Fibroblast of skin of left biceps (primary cell): ENCODE results near the gene CYP3A7.
"Not testable (repeated sequence)": the region's sequence is repeated elsewhere in the genome, so short reads cannot be mapped to it uniquely, and the experiment has no call there.

ENCODE experiments used
- DNase-seq, 2 experiments: peaks; one replicate each; pipeline ENCODE4 v3.0.0-alpha.2; 2013; ENCODE audit warnings: low read depth in 2 of 2

CYP3A7 gene

DNA sequence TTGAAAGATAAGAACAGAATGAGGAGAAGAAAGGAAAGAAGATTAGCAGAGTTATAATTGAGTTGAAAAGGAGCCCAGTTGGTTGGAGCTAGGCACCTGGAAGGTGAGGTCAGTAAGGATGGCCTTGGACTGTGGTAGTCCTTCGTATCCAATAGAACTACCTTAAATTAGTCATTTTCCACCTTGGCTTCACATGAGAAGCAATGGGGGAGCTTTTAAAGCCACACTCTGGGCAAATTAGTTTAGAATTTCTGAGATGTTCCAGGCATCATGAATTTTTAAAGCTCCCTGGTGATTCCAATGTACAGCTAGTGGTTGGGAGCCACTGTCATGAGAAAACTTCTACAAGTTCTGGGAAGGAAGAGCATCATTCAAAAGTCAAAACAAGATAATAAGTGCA, 27.9 kb downstream of the CYP3A7 start:
- no peak for DNase-seq

DNA sequence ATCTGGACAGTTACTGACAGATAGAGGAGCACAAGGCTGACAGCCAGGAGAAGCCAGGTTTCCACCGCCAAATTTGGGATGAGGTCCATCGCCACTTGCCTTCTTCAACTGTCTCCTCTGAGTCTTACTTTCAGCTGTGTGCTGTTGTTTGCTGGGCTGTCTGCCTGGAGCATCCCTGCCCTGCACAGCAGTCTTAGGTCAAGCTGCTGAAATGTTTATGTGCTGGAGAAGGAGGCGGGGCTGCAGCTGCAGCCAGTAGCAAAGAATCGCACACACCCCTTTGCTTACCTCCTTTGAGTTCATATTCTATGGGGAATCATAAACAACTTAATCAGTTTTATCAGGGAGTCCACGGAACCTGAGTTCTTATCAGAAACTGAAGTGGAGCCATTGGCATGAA, 35.0 kb downstream of the CYP3A7 start:
- DNase-seq: no peak

DNA sequence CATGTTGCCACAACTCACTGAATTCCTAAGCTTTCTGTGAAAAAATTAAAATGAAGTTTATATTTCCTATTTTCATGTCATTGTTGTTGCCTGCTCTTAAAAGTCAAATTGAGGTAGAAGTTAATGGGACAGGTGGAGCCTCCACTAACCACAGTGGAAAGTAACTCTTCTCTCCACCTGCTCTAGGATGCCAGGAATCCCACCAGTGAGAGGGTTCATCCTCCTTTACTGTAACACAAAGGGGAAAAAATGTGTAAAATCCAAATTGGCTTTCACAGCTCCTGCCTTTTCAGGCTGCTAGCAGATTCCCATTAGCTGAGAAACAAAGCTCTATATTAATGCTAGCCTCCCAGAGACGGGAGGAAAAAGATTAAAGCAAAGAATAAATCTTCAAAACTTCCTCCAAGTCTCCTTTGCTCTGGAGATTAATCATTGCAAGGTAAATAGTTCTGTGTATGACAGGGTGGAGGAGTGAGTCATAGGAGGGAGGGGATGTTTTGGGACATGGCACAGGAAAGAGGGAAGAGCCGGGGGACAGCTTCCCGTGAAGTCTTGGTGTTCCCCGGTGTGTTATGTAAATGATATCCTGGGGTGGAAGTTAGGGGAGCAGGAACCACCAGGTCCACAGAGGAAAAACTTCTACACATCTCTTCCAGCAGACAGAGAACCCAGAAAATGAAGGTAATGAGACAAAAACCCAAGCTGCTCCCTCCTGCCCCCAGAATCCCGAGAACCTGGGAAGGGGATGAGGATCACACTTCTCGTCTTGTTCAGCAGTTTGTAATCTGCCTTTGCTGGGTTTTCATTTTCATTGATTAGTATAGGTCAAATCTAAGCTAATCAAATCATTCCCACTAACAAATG, 35.9 kb downstream of the CYP3A7 start:
- DNase-seq: not testable (repeated sequence)

DNA sequence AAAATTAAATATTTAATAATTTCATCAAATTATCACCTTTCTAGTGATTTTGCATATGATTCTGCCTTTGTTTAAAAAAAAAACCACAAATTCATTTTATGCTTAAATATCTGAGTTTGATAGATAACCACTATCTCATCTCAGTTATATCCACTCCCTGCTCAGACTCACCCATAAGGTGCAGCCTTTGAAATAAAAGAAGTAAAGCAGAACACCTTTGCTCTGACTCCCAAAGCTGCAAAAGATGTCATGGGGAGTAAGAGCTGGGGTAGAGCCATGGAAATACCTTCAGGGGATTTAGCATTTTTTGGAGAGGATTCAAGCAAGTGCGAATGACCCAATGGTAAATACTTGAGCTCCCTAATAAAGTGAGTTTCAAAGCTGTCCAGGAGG, 40.1 kb downstream of the CYP3A7 start:
- no peak for DNase-seq

DNA sequence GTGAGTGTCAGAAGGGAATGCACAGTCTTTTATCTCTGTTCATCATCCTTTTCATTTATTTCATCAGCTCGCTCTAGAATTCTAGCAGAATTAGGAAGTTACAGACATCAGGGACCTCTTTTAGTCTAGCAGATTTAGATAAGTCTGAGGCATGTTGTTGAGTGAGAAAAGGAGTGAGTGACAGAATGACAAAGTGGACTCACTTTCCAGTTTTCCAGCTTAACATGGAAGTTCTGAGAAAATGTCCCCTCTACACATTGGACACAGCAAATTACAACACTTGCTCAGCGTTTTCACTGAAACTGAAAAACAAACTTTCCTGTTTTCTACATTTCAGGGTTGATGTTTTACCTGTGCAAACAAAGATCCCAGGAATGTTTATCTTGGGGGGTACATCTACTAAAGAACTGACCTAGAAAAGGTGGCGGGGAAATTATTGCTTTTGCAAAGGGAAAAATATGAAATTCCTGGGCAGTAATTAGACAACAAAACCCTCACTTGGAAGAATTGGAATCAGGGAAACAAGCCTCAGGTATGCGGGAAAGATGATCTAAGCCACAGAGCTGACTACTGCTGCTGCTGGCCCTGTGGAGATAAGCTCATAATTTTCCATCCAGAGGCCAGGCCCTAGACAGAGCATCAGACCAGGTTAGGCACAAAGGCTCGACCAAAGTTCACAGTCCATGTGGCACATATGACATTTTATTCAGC, 40.6 kb downstream of the CYP3A7 start:
- DNase-seq: no peak

DNA sequence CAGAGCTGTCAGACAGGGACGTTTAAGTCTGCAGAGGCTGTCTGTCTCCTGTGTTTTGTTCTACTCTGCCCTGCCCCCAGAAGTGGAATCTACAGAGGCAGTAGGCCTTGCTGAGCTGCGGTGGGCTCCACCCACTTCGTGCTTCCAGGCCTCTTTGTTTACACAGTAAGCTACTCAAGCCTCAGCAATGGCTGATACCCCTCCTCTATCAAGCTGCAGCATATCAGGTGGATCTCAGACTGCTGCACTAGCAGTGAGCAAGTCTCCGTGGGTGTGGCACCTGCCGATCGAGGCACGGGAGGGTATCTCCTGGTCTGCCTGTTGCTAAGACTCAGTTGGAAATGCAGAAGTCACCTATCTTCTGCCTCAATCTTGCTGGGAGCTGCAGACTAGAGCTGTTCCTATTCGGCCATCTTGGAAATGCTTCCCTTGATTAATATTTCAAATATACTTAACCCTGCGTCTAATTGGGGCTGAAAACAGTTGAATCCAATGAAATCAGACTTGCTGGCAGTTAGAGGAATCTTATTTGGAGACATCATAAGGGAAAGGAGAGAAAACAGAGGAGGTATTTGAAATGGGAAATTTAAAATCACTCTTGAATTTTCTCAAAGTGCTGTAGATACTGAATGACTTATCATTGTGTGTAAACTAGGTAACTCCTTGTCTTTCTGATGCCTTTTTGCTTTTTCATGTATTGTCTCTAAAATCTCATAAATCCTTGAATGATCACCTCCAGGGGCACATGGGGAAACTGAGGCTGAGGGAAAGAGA, 41.4 kb downstream of the CYP3A7 start:
- no peak for DNase-seq

DNA sequence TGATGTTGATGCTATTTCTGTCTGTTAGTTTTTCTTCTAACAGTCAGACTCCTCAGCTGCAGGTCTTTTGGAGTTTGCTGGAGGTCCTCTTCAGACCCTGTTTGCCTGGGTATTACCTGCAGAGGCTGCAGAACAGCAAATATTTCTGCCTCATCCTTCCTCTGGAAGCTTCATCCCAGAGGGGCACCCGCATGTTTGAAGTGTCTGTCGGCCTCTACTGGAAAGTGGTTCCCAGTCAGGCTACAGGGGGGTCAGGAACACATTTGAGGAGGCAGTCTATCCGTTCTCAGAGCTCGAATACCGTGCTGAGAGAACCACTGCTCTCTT, 41.9 kb downstream of the CYP3A7 start:
- no peak for DNase-seq

DNA sequence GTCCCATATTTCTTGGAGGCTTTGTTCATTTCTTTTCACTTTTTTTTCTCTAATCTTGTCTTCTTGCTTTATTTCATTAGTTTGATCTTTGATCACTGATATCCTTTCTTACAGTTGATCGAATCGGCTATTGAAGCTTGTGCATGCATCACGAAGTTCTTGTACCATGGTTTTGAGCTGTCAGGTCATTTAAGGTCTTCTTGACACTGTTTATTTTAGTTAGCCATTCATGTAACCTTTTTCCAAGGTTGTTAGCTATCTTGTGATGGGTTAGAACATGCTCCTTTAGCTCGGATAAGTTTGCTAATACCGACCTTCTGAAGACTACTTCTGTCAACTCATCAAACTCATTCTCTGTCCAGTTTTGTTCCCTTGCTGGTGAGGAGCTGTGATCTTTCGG, 42.4 kb downstream of the CYP3A7 start:
- DNase-seq: not testable (repeated sequence)

DNA sequence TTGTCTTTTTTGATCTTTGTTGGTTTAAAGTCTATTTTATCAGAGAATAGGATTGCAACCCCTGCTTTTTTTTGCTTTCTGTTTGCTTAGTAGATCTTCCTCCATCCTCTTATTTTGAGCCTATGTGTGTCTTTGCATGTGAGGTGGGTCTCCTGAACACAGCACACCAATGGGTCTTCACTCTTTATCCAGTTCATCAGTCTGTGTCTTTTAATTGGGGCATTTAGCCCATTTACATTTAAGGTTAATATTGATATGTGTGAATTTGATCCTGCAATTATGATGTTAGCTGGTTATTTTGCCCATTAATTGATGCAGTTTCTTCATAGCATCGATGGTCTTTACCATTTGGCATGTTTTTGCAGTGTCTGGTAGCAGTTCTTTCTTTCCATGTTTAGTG, 43.3 kb downstream of the CYP3A7 start:
- not testable (repeated sequence) for DNase-seq

DNA sequence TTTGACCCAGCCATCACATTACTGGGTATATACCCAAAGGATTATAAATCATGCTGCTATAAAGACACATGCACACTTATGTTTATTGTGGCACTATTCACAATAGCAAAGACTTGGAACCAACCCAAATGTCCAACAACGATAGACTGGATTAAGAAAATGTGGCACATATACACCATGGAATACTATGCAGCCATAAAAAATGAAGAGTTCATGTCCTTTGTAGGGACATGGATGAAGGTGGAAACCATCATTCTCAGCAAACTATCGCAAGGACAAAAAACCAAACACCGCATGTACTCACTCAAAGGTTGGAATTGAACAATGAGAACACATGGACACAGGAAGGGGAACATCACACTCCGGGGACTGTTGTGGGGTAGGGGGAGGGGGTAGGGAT, 44.1 kb downstream of the CYP3A7 start:
- not testable (repeated sequence) for DNase-seq

DNA sequence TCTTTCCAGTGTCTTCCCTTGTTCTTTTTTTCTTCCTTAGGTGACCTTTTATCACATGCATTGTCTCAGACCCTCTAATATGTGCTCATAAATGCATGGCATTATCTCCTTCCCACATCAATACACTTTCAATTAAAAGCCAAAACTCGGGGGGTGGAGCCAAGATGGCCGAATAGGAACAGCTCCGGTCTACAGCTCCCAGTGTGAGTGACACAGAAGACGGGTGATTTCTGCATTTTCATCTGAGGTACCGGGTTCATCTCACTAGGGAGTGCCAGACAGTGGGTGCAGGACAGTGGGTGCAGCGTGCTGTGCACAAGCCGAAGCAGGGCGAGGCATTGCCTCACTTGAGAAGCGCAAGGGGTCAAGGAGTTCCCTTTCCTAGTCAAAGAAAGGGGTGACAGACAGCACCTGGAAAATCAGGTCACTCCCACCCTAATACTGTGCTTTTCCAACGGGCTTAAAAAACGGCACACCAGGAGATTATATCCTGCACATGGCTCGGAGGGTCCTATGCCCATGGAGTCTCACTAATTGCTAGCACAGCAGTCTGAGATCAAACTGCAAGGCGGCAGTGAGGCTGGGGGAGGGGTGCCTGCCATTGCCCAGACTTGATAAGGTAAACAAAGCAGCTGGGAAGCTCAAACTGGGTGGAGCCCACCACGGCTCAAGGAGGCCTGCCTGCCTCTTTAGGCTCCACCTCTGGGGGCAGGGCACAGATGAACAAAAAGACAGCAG, 49.0 kb downstream of the CYP3A7 start:
- not testable (repeated sequence) for DNase-seq

DNA sequence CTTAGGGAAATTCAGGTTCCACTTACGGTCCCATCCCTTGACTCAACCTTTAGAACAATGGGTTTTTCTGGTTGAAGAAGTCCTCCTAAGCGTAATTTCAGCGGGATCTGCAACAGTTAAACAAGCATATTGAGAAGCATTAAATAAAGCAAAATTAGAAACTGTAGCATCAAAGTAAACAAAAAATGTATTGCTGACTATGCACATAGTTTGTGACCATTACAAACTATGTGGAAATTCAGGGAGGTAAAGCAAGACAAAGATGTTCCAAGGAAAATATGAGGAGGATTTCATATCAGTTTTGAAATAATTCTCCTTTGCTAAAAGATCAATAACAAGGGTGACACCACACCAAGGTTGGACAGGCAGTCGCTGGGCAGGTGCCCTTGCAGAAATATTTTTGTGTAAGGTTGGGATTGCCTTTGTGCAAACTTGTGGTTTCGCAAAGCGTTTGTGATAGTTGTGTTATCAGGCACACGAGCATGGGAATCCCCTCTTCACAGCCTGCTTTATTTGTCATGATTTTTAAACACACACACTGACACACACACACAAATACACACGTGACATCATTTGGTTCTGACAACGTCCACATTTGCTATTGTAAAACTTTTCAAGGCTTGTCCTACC, 49.8 kb downstream of the CYP3A7 start:
- DNase-seq: no peak

DNA sequence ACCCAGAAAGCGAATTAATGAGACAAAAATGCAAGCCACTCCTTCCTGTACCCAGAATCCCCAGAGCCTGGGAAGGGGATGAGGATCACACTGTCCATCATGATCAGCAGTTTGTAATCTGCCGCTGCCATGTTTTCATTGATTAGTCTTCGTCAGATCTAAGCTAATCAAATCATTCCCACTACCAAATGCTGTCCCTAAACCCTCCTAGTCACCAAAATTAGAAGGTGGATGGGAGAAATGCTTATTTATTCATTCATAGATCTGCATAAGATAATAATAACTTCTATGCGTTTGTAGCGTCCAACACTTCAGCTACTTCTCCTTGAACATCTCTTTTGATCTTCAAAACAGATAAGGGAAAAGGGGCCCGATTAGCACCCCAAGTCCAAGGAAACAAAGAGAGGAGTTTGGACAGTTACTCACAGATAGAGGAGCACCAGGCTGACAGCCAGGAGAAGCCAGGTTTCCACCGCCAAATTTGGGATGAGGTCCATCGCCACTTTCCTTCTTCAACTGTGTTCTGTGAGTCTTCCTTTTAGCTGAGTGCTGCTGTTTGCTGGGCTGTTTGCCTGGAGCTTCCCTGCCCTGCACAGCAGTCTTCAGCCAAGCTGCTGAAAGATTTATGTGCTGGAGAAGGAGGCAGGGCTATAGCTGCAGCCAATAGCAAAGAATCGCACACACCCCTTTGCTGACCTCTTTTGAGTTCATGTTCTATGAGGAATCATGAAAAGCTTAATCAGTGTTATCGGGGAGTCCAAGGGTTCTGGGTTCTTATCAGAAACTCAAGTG, 55.4 kb downstream of the CYP3A7 start, which contains the start of gene CYP3A5:
TSS of gene CYP3A5 (minus strand) at position 597 of the 792 bp plus-strand sequence. CDS start at position 497, 100 bp downstream.
- DNase-seq: no peak

DNA sequence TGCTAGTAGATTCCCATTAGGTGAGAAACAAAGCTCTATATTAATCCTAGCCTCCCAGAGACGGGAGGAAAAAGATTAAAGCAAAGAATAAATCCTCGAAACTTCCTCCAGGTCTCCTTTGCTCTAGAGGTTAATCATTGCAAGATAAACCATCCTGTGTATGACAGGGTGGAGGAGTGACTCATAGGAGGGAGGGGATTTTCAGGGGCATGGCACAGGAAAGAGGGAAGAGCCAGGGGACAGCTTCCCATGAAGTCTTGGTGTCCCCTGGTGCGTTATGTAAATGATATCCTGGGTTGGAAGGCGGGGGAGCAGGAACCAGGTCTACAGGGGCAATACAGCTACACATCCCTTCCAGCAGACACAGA, 56.0 kb downstream of the CYP3A7 start:
- DNase-seq: no peak

DNA sequence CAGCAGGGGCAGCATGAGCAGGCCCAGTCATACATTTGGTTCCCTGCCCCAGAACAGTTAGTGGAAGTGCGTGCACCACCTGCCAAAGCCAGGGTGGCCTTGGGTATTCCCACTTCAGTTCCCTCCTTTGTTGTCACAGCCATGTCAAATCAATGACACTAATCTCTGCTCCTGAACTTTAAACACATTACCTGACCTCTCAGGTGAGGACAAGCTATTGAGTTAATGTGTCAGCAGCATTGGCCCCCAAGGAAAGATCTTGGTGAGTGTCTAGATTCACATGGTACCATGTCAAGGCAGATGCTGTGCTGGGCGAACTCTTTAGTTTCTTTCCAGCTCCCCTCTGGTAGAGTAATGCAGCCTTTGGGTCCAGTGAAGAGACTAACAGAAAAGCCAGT, 57.3 kb downstream of the CYP3A7 start:
- no peak for DNase-seq

DNA sequence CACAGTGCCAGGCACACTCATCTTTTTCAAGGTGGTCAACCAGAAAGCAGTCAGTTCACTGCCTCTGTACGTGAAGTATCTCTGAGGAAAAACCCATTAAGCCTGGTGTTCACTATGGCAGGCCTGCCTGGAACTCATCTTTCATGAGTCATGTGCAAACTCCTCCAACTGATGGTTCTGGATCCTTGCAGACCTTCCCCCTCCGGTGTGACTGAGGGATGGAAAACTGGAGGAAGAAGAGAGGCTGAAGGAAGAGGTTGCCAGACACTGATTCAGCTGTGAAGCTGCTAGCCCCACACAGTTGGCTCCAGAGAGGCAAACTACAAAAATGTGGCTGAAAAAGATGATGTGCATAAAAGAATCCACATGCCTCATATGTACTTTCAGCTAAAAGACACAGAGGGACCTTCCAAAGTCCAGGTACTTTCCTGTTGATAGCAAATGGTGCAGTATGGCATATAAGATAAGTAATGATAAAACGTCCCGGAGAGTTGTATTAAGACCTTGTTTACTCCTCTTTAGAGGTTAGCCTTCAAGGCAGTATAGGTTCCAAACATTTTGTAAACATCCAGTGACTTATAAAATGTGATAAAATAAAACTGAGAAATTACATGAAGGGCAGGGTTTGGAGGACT, 57.9 kb downstream of the CYP3A7 start:
- DNase-seq: no peak

DNA sequence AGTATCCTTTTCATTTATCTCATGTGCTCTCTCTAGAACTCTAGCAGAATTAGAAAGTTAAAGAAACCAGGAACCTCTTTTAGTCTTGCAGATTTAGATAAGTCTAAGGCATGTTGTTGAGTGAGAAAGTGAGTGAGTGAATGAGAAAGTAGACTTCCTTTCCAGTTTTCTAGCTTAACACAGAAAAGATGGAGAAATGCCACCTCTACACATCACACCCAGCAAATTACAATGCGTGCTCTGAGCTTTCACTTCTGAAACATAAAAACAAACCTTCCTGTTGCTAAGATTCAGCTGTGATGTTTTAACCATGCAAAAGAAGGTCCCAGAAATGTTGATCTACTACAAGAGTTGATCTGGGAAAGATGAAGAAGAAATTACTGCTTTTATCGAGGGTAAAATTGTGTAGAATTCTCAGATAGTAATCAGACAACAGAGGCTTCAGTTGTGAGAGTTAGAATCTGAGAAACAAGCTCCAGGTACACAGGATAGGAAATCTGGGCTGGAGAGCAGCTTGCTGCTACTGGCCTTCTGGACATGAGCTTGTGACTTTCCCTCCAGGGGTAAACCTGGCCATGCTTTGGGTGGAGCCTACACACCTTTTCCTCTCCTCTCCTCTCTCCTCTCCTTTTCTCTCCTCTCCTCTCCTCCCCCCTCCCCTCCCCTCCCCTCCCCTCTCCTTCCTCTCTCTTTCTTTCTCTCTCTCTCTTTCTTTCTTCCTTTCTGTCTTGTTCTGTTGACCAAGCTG, 59.8 kb downstream of the CYP3A7 start:
- DNase-seq: no peak

DNA sequence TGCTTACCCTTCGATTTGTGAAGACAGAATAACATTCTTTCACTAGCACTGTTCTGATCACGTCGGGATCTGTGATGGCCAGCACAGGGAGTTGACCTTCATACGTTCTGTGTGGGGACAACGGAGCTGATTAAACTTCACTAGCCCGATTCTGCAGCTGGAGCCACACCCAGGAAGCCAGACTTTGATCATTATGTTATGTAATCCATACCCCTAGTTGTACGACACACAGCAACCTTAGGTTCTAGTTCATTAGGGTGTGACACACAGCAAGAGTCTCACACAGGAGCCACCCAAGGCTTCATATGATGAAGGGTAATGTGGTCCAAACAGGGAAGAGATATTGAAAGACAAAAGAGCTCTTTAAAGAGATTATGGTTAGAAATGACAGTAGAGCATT, 62.4 kb downstream of the CYP3A7 start:
- DNase-seq: no peak

DNA sequence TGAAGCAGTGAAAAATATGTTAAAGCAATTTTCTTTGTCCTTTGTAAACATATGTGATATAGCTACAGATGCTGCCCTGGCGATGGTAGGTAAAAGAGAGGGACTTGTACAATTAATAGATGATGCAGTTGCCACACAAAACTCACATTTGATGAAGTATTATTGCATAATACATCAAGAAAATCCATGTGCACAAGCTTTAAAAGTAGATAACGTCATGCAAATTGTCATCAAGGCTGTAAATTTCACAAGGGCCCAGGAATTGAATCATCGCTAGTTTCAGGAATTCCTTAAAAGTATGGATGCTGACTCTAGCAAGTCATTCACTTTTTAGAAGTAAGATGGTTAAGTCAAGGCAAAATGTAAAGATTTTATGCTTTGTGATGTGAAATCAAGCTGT, 65.2 kb downstream of the CYP3A7 start:
- no peak for DNase-seq
